Stimulated activated CD4-positive, alpha-beta T cell treated with anti-CD3 and anti-CD28 coated beads, Interleukin-2, amount 100 ng/mL, for 48 hours (primary cell): ENCODE results near the gene ASTN1.

ENCODE experiments used
- DNase-seq, 2 donors: peaks; one replicate each; pipeline ENCODE4 v3.0.0-alpha.2; 2020

Gene ASTN1

GRCh38 chr1:176919386-176920378, 244.8 kb downstream of the ASTN1 start:
- no peak for DNase-seq

DNA sequence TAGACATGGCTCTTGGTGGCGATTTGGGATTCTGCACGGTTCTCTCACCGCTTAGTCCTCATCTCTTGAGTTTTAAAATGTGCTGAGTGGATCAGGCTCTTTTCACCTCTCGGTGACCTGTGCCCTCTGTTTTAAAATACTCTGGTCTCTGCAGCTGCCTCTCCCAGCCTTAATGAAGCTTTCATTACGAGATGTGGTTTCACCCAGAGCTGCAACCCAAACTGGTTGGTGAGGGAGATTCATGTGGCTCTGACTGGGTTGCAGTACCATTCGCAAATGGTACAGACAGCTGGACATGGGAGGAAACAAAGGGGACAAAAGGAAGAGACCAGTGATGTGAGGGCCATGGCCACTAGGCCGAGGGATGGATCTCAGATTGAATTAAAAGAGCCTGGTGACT, 258.9 kb downstream of the ASTN1 start:
- no peak for DNase-seq

DNA sequence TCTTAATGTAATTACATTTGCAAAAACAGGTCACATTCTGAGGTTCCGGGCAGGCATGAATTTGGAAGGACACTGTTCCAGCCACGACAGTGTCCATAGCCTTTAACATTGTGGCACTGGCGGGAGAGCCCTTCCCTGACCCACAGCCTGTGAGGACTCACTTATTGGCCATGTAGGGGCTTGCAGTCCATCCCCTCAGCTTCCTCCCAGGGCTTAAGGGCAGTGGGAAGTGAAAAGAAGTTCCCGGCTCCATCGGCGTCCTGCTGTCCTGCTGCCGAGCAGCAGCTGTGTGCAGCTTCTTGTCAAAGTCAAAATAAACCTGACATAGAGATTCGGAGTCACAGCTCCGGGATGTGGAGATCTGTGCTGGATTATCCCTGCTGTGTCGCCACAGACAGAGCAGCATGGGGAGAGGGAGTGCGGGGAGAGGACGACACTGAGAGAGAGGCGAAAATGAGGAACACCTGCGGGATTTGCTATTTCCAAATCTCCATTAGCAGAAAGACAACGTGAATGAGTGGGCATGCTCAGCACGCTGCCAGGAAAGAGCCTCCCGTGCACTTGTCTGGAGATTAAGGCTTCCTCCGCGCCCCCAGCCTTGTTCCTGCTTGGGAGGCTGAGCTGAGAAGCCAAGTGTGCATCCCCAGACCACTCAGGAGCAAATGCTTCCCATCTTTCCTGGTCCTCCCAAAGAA, 260.3 kb downstream of the ASTN1 start:
- no peak for DNase-seq

- no peak for DNase-seq
Measured at GRCh38 chr1:176903474-176903873, 261.0 kb downstream of the ASTN1 start.

DNA sequence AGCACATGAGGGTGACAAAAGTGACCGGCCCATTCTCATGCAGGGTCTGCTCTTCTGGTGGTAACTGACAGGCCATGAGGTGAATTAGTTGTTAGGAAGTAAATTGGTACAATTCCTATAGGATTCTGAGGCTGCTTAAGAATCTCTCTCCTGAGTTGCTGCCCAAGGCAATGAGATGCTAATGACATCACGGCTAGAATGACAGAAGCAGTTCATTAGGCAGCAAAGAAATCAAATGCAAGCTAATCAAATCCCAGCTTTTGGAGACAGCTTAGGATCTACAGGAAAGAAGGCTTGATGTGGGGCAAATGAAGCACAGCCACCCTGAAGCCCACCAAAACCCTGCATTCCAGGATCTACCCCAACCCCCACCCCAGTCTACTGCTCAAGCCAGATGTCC, 265.2 kb downstream of the ASTN1 start:
- no peak for DNase-seq

DNA sequence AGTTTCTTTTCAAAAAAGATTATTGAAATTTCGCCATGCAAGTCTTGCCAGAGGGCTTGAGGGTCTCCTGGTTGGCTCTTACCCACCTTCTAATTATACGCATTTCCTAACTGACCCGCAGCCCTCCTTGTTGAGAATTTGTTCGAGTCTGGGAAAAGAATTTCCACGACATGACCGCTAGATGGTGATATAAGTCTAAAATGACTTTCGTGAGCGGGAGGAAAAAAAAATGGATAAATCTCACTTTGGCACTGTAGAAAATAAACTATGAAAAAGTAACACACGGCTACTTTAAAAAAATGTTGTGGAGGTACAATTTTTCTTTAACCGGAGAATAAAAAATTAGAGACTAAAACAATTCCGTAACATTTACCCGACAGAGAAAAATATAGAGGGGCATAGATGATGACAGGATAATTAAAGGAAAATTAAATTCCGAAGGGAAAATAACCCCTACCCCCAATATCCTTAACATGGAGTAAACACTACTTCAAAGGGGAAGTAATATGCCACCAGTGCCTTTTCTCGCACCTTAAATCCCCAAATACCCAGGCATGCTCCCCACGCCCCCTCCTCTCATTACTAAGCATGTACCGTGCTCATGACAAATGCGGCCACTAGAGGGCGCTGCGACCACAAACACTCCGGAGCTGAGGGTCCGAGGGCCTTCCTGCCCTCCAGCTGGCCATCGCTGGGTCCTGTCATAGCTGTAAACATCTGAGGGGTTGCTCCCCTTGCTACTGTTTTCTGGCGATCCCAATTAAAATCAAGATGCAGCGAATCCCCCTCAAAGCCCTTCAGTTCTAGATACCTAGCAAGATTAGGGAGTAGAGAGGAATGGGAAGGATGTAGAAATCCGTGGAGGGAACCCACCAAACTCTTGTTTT, 266.9 kb downstream of the ASTN1 start:
- DNase-seq: peak; percentile 31 to 37

DNA sequence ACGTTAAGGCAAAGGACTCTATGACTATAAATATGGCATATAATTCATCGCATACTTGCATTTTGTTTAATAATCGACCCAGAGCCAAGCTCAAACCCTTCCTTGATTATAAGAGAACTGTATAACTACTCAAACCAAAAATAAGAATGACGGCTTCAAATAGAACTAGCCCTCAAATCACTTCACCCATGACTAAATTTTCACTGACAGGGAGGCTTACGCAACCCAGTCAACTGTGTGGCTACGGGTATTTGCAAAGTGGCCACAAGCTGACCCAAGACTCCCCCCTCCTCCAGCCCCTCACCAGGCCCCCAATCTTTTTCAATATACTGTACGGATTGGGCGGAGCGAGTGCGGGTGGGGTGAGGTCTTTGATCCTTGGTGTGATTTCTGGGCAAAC, 268.3 kb downstream of the ASTN1 start:
- no peak for DNase-seq

DNA sequence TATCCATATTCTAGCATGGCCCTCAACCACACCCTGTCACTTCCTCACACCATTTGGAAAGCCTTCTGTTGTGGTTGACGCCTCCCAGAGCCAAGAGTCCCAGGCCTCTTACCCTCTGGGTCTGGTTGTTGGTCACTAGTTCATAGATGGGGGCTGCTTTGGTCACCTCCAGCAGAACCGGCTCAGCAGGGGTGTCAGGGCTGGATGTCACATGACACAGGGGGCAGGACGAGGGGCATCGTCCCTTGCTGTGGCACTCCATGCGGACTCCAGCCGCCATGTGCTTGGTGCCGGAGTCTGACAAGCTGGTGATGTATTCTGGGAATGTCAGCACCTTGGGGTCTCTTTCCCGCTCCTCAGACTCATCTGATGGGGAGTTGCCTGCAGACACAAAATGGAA, 270.1 kb downstream of the ASTN1 start:
- no peak for DNase-seq

DNA sequence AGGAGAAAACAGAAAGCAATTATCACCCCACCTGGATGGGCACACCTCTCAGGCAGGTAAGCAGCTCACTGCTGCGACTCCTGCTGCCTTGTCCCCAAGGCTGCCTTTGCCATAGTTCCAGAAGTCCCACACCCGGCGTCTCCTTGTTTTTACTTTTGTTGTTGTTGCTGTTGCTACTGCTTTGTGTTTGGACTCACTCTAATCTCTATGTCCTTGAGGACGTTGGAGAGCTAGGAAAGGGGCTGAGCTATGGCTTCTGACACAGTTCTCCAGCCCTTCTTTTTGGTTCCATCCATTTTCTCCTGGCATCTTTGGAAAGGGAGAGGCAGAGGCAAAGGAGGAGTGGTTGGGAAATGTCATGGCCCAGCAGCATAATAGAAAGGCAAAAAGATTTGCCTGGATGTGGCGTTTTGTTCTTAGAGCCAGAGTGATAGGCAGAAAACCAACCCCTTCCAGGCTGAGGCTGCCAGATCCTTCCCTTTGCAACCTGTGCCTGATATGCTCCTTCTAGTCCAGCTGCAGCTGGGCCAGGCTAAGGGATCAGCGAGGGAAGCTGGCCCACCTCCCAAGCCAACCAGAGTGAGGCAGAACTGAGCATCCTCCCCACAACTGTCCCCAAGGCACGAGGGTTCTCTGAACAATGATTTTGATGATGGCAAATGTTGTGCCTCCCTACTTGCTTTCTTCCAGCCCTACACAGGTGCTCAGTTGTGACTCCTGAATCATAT, 270.7 kb downstream of the ASTN1 start:
- no peak for DNase-seq

GRCh38 chr1:176888471-176889032, 276.0 kb downstream of the ASTN1 start:
- DNase-seq: no peak

DNA sequence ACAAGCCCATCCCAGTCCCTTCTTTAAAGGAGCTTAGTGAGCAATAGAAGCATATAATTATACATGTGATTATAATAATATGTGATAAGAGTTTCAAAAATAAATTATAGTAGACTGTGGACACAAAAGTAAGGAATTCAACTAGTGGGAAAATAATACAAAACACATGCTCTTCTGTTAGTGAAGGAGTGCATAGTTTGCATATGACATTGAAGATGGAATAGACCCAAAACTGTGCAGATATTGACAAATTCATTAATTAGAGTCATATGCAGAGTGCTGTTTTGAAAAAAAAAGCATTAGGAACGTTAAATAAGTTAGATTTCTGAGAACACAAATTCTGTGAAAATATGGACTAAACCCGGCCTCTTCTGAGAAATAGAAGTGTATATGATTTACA, 278.8 kb downstream of the ASTN1 start:
- DNase-seq: no peak

DNA sequence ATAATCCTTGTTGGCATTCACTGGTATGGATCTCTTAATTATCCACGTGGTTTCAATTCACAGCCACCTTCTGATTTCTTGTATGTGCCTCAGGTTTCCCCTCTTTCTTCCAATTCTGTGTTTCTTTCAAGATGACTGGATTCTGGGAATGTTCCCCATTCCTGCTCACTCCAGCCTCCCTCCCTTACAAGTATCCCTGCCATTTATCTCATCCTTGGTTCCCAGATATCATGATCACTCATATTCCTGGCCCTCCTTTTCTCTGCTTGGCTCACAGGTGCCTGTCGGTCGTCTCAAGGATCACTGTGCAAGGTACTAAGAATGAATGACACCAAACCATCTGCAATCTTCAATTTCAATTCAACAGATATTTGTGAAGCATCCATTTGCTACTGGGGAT, 279.2 kb downstream of the ASTN1 start:
- no peak for DNase-seq

- DNase-seq: no peak
Measured at GRCh38 chr1:176884911-176885310, 279.6 kb downstream of the ASTN1 start.

DNA sequence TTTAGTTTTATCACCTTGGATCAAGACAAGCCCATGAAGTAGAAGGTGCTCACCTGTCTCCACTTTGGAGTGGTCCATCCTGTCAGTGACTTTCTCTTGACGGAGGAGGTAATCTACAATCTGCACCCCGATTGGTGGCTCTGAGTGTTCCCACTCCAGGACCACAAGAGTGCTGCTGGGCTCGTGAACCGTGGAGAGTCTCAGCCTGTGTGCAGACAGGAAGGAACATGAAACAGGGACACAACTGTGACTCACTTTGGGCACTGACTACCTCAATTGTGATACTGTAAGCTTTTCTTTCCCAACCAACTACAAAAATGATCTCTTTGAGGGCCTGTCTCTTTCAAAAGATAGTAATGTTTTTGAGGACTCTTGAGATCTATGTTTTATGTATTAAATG, 280.2 kb downstream of the ASTN1 start:
- DNase-seq: no peak

DNA sequence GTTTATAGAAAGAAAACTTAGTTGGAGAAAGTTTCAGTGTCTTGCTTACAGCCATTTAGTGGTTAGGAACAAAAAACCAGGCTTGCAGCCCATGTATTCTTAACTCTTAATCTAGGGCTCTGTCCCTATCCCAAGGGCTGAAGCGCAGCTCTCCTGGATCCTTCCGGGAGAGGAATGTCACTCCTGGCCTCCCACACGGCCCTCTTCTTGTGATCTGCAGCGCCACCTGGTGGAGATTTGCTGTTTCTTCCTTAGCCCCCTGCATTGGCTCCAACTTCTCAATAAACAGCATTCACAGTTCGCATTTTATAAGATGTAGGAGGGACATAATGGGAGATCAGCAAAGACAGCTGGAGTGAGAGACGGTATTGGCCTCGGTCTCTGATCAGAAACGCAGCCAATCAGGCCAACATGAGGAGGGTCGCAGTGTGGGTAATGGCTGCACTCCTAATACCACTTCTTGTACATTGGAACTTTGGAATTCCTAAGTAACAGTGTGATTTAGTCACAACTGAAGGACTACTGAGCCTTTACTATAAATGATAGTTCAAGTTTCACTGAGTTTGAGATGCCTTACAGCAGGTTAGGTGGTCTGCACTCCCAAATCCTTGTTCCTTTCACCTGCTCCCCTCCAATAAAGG, 283.4 kb downstream of the ASTN1 start:
- DNase-seq: peak; percentile 45 to 58

- DNase-seq: no peak
Measured at GRCh38 chr1:176879784-176880620, 284.5 kb downstream of the ASTN1 start.

GRCh38 chr1:176878750-176879536, 285.6 kb downstream of the ASTN1 start:
- no peak for DNase-seq

GRCh38 chr1:176877557-176877956, 287.0 kb downstream of the ASTN1 start:
- DNase-seq: no peak

DNA sequence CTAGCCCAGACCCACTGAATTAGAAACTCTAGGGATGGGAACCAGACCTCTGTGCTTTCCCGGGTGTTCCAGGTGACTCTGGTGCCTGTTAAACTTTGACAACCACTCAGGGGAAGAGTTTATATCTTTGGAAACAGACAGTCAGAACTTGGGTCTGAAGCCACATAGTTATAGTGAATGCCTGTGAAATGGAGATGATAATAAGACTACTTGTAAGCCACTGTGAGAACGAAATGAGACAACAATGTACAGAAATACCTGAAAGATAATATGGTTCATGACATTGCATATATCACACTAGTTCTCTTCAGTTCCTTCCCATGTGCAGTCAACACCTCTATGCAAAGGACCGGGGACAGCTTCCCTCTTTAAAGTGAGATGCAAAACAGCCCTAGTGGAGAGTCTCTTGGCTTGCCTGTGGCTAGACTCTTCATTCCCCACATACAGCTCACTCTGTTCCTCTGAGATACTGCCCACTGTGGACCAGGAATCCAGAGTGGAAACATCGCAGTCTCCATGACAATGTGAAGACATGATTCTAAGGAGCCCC, 287.5 kb downstream of the ASTN1 start:
- DNase-seq: no peak
